NCI-H748 (cell line): ENCODE measurements around the gene ABHD15.

Experiments
- DNase-seq: peaks from one replicate; lab custom pipeline; 2025; ENCODE audit not compliant: unreplicated experiment; lab: John Stamatoyannopoulos, UW

Gene ABHD15

DNA sequence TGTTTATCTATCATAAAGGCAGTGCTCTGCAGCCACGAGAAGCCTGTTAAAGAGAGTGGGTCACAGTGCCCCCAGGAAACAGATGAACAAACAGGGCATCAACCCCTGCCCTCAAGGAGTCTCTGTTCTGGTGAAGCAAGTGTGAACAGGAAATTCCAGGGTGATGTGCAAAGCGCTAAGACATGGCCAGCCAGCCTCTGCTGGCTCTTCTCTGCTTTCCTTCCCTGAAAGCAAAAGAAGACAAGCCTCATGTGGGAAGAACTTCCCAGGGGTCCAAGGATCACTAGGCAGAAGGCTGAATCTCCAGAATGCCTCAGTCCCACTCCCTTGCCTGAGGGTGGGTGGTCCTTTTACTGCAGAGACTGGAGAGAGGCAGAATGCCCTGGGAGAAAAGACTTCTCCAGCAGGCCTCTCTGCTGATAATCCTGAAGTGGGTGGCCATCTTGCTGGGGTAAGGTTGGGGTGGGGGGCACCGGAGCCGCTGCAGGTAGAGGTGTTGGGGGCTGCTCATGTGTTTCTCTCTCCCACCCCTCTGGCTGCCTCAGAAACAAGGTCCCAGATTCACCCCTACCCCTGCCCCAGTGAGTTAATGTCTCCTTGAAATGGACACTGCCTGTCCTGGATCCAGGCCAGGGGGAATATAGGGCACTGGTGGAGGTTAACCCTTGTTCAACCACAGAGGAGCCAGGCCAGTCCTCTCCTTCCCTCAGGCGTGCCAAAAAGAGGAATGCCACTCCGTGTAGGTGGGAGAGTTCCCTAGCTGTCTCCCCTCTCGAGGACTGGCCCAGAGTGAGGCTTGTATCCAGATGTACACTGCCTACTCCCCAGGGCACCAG, 28.5 kb upstream of the ABHD15 start:
- DNase-seq = no peak

DNA sequence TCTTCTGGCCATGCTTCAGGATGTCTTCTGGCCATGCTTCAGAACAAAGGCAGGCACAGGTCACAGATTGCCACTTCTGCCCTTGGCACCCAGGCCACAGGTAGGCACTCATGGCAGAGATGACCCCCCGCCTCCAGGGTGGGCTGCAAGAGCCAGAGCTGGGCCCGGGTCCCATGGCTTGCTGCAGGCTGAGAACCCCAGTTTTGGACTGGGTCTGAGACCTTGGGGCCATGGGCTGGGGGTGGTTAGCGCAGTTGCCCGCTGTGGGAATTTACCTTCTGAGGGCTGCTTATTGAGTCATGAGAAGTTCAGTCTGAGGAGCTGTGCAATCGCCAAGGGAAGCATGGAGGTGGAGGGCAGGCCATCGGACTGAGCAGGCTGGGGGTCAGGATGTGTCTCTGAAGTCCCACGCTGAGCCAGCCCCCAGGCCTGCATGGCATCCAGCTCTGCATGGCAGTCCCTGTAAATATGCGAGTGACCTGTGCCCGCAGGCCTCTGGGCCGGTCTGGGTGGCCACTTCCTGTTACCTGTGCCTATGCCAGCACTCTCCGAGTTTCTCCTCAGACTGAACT, 27.8 kb upstream of the ABHD15 start:
- DNase-seq = no peak

DNA sequence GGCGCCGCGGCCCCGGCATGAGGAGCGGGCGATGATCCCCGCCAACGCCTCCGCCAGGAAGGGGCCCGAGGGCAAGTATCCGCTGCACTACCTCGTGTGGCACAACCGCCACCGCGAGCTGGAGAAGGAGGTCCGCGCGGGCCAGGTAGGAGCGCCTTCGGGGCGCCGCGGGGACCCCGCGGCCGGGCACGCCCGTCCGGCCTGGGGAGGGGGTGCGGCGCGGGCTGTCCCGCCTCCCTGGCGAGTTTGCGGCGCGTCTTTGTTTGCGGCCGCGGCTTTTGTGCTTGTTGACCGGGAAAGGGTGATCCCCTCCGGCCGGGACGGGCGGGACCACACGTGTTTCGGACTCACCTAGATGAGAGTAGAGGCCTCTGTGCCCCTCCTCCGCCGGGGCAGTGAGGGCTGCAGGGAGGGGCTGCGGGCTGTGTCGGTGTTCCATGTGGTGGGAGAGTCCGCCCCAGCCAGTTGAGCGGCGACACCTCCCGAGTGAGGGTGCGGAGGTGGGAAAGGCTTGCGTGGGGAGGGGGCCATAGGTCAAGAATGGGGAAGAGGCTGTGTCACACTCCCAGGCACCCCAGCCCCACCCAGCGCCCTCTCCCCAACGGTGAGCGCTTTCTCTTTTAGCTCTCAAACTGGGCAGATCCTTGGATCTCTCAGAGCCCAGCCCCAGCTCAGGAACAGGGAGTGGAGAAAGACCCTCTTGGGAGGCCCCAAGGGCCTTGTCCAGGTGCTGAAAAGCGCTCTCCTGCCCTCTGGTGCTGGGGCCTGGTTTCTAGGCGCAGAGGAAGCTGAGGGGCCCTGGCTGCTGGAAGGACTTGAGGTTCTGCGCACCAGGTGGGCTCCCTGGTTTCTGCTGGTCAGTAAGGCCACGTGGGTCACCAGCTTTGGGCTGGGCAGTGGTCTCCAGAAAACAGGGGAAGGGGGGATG, 27.0 kb upstream of the ABHD15 start:
- peak; percentile 65 for DNase-seq

DNA sequence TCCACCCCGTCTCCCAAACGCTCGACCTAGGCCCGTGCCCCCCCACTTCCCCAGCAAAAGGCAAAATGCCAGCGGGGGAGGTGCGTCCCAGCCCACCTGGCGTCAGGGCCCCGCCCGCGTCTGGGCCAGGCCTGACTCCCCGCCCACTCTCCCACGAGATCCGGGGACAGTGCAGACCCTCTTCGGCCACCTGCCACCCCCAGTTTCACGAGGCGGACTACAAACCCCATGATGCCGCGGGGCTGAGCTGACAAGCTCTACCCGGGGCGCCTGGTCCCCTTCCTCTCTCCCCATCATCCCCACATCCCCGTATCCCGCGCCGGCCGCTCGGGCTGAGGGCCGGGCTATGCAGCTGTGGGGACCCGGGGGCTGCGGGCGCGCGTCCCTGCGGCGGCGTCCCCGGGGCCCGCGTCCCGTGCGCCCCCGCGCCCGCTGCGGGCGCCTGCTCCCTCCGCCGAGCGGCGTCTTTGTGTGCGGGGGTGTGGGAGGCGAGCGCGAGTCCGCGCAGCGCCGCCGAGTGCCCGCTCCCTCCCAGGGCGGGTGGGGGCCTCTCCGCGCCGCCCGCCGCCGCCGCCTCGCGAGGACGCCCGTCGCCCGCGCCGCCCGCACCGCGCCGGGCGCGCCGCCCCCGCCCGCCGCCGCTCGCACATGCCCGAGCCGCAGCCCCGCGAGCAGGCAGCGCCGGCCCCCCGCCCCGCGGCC, 26.2 kb upstream of the ABHD15 start, which contains the start of gene ANKRD13B:
TSS of gene ANKRD13B (plus strand) at position 283 of the 702 bp plus-strand sequence. CDS start 490 bp downstream, outside the sequence.
- DNase-seq = peak; percentile 85

DNA sequence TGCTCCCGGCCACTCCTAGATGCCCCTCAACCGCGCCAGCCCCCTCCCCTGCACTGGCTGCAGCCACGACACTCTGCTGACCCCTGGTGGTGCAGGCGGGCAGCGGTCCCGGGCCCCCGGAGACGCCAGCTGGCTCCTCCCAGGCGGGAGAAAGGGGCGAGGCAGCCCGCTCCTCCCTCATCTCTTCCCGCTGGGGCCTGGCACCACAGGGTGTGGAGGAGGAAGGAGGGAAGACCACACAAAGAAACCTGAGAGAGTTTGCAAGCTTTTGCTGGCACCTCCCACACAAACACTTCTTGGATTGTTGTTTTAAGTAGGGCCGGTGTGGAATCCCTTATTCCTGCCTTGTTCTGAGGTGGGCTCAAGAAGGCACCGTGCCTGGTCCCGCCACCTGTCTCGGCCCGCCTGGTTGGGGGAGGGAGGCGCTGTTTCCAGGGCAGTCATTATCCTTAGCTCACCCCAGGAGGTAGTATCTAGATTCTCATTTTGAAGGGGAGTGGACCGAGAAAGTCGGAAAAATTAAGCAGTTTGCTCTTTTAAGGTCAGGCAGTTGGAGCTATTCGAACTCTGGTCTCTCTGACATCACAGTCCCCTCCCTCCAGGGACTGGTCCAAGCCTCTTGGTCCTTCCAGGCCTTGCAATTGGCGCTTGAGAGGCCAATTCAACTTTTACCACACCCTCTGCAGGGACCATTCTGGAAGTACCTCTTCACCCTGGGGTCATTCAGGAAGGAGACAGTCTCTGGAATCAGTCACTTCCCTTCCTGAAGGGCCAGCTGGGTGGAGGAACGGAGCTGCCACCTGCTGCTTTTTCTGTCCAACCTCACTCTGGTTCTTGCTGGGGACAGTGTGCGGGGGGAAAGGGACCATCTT, 25.1 kb upstream of the ABHD15 start:
- DNase-seq = peak; percentile 94

DNA sequence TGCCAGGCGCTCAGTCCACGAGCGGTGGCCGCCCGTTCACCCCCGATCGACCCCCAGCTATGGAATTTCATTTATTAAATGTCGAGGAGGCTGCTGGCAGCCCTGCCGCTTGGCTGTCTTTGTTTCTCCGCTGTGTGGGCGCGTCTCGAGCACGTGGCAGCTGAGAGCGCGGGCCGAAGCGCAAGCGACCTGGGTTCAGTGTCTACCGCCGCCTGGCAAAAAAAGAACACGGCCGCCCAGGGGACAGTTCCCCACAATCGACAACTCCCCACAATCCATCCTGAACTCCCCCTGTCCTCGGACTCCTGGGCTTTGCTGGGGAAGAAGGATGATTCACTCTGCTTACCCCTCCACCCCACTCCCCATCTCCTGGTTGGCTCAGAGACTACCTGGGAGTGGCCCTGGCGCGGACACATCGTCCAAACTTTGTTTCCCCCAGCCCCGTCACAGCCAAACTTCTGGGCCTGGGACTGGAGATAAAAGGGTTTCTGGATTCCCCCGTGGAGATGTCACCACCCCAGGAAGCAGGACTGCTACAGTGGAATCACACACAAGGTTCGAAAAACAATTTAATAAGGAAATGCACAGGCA, 24.4 kb upstream of the ABHD15 start:
- DNase-seq = peak; percentile 59

DNA sequence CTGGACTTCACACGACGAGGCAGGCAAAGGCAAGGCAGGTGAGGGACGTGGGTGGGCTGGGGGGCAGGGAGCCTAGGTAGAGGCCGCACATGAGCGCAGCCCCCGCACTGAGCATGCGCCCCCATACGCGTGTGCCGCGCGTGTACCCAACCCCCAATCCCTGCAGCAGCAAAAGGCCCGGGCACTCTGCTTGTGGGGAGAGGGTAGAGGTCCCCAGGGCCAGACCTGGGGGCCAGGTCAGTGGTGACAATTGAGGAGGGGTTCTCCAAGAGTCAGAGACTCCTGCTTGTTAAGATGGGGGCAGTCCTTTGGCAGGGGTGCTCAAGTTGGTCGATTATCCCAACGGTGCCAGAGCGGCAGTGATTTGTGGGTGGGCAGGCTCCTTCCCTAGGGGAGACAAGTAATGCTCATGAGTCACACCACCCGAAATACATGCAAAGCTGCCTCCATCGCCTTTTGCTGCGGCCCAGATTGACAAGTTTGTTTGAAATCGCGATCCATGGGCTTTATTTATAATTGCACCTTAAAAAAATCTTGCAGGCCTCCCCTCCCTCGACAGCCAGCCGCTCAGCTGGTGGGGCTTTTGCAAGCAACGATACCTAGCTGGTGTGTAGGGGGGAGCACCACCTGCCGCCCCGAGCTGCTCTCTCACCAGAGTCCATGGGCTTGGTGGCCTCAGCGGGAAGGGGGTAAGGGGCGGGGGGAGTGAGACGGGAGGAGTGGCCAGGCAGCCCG, 23.7 kb upstream of the ABHD15 start:
- DNase-seq = peak; percentile 56

DNA sequence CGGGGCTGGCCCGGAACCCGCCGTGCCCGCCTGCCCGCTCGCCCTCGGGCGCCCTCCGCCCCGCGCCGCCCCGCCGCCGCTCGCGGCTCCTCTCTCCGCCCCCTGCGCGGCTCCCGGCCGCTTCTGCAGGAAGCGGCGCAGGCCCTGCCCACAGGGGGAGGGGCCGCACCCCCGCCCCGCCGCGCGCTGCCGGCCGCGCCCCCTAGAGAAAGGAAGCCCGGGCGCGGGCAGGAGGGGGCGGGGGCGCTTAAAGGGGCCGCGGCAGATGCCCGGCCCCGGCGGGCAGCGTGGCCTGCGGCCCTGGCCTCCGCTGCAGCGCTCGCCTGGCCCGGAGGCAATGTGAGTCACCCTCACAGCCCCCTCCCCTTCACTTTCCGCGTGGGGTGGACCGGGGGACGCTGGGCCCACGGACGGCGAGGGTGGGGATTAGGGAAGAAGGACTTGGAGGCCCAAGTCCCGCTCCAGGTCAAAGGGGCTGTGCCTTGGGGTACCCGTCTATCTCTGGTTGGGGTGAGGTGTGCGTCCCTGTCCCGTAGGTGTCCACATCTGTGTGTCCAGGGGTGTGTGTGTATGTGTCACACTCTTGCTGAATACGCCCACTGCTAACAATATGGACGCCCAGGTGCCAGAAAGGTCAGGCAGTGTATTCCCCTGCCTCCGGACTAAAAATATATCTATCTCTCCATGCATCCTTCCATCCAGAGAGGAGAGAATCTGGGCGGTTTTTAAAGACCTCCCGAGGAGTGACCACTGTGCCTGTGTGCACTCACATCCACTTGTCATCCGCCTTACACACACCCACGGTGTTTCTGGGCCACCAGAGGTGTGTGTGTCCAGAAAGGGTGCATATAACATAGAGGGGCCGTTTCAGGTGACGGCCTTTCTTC, 22.9 kb upstream of the ABHD15 start, which contains the start of gene GIT1:
TSS of gene GIT1 (minus strand) at position 125 of the 887 bp plus-strand sequence. CDS start 270 bp downstream, outside the sequence.
- DNase-seq = peak; percentile 94

DNA sequence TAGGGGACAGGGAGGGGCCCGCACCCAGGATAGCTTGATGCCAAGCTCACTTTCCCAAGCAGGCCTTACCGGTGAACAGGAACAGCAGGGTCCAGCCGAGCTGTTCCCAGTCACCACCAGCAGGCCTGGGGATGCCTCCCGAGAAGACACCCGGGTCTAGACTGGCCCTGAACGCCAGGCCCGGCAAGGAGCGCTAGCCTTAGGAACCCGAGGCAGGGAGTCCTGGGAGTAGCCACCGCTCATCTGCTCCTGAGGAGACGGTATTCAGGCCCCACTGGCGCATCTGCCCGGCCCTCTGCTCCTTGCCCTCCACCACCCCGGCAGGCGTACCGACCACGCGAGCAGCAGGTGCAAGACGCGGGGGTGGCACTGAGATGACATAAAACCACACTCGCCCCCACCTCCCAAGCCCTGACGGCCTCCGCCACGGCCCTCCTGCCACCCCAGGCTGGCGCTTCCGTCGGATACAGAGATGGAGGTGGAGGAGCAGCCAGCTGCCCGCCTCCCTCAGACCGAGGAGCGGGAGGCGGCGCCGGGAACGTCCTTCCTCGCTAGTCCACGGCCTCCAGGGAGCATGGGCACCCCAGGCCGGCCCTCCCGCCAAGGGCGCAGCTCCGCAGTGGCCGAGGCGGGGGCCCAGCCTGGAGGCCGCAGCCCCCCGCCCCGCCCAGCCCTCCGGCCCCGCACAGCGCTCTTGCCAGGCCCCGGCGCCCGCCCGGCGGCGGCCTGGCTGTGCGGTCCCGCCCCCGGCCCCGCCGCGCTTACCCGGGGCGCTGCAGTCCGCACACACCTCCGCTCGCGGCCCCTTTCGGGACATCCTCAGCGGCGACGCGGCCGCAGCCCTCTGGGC, 21.9 kb upstream of the ABHD15 start:
- peak; percentile 76 for DNase-seq

DNA sequence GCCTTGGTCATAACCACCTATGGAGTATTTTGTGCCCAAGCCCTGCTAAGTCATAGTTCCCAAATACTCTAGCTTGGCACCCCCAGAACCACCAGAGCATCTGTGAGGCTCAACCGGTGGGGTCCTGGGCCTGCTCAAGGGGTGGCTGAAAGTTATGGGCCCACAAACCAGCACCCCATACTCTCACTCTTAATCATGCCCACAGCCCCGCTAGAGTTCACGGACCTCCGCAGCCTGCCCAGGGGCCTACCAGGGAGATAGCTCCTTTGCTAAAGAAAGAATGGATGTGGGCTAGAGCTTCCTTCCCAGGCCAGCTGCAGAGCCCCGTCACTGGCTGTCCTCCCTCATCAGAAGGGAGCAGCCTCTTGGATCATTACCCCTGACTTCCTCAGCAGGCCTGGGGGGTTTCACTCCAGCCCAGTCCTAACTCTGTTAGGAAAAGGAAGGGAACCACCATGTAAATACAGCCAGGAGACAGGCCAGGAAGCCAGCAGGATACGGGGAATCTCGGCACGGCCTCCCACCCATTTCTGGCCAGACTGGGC, 21.3 kb upstream of the ABHD15 start:
- no peak for DNase-seq

DNA sequence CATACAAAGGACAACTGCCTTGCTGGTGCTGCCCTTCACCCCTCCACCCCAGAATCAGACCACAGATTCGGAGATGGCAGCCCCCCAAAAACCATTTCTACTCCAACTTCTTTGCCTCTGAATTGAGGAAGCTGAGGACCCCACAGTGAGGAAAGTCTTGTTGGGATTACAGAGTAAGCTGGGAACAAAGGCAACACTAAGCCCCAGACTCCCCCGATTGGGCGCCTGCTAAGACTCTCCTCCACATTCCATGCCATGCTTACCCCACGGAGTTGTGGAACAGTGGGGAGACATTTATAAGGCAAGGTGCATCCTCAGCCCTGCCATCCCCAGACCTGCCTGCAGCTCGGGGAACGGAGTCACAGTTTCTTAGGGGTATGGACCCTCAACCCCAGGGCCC, 20.8 kb upstream of the ABHD15 start:
- DNase-seq = no peak

DNA sequence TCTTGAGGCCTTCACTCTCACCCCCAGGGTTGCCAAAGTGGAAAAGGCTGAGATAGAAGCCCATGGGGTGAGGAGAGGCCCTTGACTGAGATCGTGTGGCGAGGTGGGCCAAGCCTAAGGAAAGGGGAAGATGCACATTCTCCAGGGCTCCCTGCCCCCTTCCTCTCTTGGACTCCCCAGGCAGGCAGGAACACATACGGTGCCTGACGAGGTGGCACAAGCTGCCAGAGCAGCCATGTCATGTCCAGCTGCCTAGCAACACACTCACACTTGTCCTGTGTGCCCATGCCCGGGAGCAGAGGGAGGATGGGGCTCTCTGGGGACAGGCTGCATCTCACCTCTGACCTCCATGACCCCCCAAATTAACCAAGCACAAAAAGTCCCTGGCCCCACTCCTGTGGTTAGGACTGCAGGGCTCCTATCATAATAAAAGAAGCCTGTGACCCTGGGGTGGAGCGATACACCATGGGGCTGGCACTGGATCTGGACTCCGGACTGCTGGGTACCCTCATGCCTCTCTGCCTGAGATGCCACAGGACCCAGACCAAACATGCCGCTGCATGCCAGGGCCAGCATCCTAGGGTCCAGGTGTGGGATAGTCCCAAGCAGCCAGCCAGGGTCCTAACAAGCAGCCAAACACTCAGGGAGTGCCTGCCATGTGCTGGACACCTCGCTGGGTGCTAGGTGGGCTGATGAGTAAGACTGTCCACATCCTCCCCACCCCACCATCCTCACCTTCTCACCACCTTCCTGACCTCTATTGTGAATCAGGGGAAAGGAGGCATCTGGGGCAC, 20.0 kb upstream of the ABHD15 start:
- no peak for DNase-seq

DNA sequence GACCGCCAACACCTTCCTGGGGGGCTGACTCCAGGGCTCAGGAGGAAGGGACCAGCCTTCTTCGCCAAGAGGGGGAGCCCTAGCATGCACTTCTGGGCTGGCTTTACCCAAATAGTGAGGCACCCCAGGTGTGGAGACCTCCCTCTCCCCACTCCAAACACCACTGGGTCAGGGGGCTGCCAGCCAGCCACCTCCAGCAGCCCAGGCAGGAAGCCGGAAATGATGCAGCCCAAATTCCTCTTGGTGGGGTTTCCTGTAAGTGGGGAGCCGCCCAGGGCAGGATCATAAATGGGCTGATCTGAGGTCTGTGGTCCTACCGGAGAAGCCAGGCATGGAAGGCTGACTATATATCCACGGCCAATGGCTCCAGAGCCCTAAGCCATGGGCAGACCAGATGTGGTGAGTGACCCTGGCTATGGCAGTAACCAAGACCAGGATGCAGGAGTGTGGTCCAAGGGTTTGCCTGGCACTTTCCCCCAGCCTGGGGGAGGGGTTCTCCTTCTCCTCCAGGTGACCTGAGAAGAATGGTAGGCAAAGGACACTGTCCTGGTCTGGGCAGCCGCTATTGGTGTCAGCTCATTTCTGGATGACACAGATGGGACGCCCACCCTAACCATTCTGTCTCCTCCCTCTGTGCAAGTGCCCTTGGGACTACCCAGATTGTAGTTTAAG, 18.4 kb upstream of the ABHD15 start:
- DNase-seq = no peak

DNA sequence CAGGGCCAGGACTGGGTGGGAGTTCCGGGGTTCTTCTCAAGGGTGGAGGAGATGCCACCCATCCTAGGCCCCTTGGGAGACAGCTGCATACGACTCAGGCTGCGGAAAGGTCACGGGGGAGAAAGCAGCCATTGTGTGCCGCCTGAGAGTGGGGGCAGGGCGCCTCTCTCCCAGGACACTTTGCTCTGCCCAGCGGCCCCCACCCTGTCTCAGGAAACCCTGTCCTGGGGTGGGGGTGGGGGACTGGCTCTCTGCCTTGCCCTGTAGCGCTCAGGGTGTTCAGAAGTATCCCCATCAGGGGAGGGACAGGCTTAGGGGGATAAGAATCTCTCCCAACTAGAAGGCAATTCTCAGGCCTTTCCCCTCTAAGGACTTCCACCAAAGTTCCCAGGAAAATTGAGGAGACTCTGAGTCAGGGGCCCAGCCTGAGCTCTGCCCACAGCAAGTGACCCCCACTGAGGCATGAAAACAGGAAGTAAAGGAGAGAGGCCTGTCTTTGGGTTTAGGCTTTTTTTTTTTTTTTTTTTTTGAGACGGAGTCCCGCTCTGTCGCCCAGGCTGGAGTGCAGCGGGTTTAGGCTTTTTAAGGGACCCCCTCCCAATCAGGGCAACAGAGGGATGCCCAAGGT, 17.7 kb upstream of the ABHD15 start:
- DNase-seq = no peak
